Urothelium cell line (cell line): Measurements from ENCODE around the gene GMCL1.
"Not testable (repeated sequence)": the region's sequence is repeated elsewhere in the genome, so short reads cannot be mapped to it uniquely, and the experiment has no call there.

Experiments
- DNase-seq: peaks from one replicate; pipeline ENCODE4 v3.0.0; 2011; ENCODE audit warnings: low spot score, mixed read lengths
- FAIRE-seq: peaks from 2 replicates; lab custom pipeline; 2011; peaks lifted over from hg19 to GRCh38; lab: Jason Lieb, UNC

GMCL1 gene

DNA sequence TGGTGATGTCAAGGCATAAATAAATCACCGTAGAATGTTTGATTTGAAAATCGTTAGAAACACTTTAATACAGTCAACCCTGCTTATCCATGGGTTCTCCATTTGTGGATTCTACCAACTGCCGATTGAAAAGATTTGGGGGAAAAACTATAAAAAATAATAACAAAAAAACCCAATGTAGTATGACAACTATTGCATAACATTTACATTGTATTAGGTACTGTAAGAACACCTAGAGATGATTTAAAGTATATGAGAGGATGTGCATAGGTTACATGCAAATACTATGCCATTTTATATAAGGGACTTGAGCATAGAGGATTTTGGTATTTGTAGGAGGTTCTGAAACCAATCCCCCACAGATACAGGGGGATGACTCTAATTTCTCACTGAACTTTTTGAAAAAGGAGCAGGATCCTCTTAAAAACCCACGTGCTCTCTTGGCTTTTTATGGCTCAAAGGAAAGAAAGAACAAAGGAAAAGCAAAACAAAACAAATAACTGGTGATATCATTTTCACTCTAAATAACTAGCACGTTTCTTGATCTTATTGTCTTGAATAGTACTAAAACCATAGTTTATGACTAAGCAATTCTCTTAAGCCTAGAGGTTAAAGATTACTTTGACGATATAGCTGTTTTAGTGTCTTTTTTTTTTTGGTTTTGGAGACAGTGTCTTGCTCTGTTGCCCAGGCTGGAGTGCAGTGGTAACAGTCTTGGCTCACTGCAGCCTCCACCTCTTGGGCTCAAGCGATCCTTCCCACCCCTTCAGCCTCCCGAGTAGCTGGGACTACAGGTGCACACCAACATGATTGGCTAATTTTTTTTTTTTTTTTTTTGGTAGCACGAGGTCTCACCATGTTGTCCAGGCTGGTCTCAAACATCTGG is 17.0 kb downstream of the GMCL1 start:
- DNase-seq (no peak), FAIRE-seq (no peak)

DNA sequence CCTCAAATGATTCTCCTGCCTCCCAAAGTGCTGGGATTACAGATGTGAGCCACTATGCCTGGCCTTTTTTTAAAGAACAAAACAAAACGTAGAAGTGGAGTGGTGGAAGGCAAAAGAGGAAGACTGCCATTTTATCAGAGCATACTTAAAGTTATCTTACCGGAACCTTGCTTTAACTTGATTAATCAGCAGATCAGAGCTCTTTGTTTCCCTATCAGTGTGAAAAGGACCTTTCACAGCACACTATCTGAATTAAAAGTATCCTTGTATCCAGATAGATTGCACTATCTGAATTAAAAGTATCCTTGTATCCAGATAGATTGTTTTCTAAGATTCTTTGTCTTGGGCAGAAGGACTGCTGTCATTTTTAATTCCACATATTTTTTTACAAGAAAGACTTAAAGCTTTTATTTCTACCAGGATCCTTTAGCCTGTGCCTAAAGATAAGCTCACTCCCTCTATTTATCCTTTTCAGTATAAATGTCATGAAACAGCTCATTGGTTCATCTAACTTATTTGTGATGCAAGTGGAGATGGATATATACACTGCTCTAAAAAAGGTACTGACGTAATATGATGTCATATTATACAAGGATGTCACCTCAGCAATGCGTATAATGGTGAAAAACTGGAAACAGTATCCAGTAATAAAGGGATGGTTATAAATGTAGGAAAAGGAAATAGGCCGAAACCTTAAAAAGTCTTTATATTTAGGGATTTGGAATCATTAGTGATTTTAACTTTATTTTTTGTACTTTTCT is 17.8 kb downstream of the GMCL1 start:
- FAIRE-seq (no peak), DNase-seq (no peak)

DNA sequence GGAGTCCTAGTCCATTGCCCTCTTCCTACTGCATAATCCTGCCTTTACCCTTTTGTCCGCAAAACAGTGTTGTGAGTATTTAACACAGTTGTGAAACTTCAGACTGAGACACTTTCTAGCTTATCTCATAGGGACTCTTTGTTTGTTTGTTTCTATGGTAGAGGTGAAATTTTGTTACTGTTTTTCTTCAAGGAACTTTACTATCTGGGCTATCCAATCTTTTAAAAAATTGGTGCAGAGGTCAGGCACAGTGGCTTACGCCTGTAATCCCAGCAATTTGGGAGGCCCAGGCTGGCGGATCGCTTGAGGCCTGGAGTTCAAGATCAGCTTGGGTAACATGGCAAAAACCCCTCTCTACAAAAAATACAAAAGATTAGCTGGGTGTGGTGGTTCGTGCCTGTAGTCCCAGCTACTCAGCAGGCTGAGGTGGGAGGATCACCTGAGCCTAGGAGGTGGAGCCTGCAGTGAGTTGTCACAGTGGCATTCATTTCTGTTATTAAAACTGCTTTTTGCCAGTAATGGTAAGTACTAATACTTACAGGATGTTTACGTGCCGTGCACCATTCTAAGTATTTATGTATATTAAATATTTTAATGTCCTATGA is 18.8 kb downstream of the GMCL1 start:
- no peak for DNase-seq
- no peak for FAIRE-seq

DNA sequence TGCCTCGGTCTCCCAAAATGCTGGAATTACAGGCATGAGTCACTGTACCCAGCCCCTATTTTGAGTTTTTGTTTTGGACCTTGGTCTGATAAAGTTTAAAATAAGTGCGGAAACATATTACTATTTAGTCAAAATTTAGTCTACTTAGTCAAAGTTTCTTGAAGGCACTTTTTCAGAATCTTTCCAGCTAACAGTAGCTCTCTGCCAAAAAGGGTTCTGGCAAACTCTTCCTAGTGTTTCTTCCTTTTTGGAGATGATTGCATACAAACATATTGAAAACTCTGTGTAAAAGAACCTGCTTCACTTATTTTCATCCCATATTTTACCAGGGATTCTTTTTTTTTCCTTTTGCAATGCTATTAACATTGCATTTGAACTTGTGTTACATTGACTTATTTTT is 28.8 kb downstream of the GMCL1 start:
- FAIRE-seq, result no peak

DNA sequence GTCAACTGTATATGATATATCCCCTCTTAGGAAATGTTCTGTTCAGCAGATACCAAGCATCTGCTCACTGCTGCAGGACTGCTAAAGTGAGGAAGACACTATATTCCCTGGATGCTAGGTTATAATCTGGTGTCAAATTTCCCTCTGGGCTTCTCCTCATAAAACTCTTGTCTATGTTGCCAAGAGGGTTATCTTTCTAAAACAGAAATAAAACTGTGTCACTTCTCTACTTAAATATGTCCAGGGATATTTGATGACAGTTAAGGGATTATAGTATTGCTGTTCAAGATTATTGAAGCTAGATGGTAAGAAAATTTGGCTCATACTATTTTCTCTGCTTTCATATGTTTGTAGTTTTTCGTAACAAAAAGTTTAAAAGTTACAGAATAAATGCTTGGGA is 33.8 kb downstream of the GMCL1 start:
- FAIRE-seq, result no peak
- no peak for DNase-seq

More for the DNA sequence above, 28.8 kb downstream of the GMCL1 start:
- DNase-seq, result no peak

DNA sequence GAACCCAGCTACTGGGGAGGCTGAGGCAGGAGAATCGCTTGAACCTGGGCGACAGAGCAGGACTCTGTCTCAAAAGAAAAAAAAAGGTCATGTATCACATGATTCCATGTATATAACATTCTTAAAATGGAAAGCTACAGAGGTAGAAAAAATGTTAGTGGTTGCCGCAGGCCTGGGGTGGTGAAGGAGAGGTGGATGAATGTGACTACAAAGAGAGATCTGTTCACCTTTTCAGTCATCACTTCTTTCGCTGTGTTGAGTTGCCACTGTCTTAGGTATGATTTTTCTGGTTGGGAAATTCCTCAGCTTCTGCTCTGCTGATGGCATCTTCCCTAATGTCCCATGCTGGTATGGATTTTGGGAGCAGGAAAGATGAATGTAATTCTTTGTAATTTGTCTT is 59.0 kb downstream of the GMCL1 start:
- FAIRE-seq (no peak), DNase-seq (no peak)

DNA sequence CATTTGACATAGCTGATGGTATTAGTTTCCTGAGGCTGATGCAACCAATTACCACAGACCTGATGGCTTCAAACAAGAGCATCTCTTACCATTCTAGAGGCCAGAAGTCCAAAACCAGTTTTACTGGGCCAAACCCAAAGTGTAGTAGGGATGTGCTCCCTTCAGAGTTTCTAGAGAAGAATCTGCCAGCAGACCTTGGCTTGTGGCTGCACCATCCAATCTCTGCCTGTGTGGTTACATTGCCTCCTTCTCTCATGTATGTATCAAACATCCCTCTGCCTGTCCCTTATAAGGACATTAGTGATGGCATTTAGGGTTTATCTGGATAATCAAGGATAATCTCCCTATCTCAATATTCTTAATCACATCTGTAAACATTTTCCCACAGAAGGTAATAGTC is 59.8 kb downstream of the GMCL1 start:
- no peak for FAIRE-seq
- DNase-seq, result no peak

DNA sequence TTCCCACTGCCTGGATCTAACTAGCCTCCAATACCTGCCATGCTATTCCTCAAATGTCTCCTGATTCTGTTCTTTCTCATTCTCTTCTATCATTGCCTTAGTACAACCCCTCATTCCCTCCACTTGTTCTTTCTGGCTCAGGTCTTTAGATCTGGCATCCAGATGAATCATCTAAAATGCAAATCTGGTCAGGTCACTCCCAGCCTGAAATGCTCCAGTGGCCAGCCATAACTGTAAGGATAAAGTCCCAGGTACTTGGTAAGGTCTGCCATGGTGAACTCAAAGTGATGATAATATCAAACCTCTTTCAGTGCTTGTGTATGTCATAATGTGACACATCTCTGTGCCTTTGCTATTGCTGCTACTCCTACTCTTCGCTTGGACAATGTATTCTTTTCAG is 61.4 kb downstream of the GMCL1 start:
- FAIRE-seq, result no peak

DNA sequence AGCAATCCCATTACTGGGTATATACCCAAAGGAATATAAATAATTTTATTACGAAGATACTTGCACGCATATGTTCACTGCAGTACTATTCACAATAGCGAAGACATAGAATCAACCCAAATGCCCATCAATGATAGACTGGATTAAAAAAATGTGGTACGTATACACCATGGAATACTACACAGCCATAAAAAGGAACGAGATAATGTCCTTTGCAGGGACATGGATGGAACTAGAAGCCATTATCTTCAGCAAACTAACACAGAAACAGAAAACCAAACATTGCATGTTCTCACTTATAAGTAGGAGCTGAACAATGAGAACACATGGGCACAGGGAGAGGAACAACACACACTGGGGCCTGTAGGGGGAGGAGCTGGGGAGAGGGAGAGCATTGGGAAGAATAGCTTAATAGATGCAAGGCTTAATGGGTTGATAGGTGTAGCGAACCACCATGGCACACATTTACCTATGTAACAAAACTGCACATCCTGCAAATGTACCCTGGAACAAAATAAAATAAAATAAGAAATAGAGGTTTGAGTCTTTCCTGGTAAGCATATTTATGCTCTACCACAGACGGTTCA is 63.5 kb downstream of the GMCL1 start:
- not testable (repeated sequence) for FAIRE-seq, DNase-seq

More for the DNA sequence above, 61.4 kb downstream of the GMCL1 start:
- no peak for DNase-seq

DNA sequence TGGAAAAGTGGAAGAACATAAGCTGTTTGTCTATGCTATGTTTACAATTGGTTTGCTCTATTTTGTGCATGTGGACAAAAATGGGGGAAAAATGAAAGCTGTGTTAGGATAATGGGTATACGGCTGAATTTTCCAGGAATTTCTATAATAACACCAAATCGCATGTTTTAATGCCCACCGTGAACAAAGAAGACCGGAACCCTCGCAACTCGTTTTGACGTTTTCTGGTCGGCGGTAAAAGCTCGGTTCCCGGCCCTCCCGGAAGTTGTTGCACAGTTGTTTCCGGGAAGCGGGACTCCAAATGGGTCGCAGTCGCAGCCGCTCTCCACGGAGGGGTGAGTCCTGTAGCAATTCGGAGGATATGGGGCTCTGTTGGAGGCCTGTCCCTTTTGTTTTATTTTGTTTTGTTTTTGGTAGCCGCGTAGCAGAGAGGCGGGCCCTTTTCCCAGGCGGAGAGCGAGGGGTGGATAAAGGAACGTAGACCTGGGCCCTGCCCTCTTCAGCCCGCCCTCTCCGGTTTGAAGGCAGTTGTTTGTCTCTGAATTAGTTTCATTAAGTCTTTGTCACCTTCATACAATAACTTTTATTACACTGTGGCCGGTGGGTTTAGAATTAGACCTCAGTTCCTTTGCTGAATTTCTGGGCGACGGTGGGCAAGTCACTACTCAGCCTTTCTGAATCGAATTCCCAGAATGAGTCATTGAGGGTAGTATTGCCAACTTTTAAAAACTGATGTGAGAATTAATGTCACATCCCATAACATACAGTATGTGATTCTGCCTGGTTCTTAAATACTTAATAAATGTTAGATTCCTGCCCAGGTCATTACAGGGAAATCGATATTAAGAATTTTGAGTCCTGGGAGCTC is 64.5 kb downstream of the GMCL1 start, which contains the start of gene SNRNP27:
TSS of gene SNRNP27 (plus strand) at position 273 of the 868 bp plus-strand sequence. CDS start at position 302, 29 bp downstream.
- DNase-seq (peak; percentile 91), FAIRE-seq (peak; percentile 59)

DNA sequence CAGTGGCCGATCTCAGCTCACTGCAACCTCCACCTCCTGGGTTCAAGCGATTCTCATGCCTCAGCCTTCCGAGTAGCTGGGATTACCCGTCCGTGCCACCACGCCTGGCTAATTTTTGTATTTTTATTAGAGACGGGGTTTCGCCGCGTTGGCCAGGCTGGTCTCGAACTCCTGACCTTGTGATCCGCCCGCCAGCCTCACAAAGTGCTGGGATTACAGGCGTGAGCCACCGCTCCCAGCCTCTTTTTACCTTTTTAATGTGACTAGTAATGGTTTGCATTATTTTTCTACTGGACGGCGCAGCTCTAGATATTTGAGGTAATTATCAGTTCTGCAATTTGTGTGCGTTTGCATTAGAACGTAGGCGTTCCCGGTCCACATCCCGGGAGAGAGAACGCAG is 65.3 kb downstream of the GMCL1 start:
- not testable (repeated sequence) for DNase-seq, FAIRE-seq

DNA sequence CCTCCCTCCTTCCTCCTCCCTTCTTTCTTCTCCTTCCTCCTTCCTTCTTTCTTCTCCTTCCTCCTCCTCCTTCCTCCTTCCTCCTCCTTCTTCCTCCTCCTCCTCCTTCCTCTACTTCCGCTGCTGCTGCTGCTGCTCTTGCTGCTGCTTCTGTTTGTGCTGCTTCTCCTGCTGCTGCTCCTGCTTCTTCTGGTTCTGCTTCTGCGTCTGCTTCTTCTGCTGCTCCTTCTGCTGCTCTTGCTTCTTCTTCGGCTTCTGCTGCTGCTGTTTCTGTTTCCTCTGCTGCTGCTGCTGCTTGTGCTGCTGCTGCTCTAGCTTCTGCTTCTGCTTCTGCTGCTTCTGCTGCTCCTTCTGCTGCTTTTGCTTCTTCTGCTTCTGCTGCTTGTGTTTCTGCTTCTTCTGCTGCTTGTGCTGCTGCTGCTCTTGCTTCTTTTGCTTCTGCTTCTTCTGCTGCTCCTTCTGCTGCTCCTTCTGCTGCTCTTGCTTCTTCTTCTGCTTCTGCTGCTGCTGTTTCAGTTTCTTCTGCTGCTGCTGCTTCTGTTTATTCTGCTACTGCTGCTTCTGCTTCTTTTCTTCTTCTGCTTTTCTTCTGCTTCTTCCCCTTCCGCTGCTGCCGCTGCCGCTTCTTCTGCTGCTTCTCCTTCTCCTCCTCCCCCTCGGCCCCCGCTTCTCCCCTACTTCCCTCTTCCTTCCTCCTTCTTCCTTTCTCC is 72.9 kb downstream of the GMCL1 start:
- FAIRE-seq, result peak; percentile 32
- DNase-seq, result no peak

DNA sequence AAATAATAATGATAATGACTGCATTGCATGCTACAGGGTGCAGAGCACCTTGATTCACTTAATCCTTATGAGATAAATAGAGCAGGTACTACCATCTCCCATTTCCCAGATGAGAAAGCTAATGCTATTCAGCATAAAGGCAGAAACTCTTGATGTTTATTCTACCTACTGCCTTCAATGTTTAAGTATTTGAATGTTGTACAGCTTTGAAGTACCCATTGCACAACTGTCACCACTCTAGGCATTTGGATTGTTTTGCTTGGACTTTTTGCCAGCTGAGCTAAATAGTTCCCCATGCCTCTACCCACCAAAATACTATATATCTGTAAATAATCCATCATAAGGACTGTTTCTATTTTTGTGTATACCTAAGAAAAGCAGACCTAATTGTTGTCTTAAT is 77.8 kb downstream of the GMCL1 start:
- DNase-seq, result no peak
- no peak for FAIRE-seq

DNA sequence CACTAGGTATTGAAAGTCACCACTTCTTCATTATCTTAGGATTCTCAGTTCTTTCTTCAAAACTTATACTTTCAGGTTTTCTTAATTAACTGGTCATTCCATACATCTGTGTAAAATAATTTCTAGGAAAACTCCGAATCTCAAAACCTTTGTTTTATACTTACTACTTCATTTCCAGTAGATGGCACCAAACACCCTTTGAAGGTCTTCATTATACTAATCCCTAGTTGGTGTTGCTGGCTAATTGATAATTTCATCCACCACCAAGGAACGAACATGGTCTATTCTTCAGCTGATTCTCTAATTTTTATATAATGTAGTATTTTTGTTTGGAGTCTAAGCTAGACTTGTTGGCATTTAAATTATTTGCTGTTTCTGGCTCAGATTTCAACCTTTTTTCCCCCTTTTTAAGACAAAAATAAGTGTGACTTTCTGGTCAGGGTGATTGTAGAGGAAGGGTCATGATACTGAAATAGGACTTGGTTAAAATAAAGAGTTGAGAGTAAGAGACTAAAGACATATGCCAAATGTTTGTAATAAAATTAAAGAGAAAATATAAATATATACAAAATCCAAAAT is 82.6 kb downstream of the GMCL1 start:
- peak; percentile 32 for DNase-seq
- no peak for FAIRE-seq

DNA sequence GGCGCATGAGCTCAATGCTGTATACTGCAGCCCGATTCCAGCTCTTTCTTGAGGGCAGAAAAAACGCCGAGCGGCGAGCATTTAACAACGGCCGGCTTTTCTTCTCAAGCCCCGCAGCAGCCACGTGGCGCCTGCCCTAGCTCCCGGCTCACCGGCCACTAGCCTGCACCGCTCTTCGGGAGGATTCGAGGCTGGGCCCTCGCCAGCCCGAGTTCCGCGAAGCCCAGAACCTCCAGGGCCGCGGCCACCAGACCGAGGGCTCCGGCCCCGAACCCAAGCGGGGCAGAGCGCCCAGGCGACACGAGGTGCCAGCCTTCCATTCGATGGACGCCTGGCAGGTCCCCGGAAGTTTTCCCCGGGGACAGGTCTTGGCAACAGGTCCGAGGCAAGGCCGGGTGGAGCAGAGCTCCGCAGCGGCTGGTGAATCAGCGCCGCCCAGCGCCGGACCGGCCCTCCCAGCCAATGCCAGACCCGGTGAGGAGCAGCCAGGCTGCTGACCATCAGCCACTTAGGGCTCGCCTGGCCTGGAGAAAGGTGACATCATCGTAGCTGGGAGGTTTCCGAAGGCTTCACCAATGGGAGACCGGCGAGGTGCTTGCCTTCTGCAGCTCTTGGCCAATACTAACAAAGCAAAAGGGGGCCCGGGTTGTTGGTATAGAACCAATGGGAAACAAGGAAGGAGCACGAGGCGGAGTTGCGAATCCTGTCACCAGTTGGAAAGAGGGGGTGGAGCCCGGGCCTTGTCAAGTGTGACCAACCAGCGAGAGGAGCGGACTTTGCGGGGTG is 84.9 kb downstream of the GMCL1 start:
- peak; percentile 73 for FAIRE-seq
- DNase-seq, result peak; percentile 99

DNA sequence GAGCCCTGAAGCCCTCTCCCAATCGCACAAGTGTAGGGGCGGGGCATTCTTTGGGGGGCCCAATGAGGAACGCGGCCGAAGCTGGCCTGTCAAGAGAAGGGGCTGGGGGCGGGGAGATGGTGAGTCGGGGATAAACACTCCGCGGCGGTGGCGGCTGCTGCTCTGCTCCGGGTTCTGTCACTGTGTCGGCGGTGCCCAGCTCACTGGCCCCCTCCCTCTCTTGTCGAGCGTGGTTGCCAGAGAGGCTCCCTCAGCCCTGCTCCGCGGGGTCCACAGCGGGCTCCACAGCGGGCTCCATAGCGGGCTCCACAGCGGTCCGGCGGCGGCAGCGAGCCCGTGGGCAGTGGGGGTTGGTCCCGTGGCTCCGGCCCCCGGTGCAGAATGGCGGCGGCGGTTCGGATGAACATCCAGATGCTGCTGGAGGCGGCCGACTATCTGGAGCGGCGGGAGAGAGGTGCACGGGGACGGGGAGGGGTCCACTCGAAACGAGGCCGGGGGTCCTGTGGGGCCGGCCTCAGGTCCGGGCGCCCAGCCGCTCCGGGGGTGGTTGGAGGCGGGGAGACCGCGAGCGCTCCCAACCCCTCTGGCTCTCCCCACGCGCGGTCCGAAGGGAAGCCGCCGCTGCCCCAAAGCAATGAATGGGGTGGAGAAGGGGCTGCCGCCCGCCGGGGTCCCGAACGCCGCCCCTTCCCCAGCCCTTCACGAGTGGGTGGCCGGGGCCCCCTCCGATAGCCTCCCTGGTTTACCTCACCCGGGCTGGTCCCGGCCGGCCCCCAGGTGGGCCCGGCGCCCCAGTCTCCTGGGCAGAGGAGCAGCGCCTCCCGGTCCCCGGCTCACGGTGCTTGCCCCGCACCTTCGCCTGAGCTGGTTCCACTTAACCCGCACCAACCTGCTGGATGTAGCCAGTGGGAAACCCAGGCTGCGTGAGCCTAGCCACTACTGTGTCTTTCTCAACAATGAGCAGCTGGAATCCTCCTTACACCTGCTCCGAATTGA is 85.8 kb downstream of the GMCL1 start, which contains the start of gene MXD1:
TSS of gene MXD1 (plus strand) at position 160 of the 996 bp plus-strand sequence. CDS start at position 382, 222 bp downstream.
- DNase-seq (no peak), FAIRE-seq (no peak)

DNA sequence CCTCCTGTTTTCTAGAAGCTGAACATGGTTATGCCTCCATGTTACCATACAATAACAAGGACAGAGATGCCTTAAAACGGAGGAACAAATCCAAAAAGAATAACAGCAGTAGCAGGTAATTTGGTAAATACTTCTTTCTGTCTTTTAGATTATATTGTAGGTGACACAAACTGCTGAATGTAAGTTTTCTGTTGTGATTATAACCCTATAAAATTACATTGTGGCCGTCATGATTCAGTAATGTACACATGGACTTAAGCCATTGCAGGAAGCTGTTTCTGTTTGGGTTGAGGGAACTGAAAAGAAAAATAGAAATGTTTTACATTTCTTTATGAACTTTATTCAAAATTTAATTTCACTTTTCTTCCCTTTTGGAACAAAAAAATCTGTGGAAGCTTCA is 86.6 kb downstream of the GMCL1 start:
- no peak for FAIRE-seq
- DNase-seq, result no peak
